ENCODE results near the gene SLC29A3. TPM values are rescaled to one million over a fixed set of nuclear protein-coding genes. Genes with fewer than 3 reads are reported as not detected.
A peak's percentile ranks its signal among the peaks of the same experiment; 100 is the strongest.
"Not testable (repeated sequence)": the region's sequence is repeated elsewhere in the genome, so short reads cannot be mapped to it uniquely, and the experiment has no call there.

The SLC29A3 gene
- total RNA-seq, 1 experiment from 2014 or later: 3.8 TPM

DNA sequence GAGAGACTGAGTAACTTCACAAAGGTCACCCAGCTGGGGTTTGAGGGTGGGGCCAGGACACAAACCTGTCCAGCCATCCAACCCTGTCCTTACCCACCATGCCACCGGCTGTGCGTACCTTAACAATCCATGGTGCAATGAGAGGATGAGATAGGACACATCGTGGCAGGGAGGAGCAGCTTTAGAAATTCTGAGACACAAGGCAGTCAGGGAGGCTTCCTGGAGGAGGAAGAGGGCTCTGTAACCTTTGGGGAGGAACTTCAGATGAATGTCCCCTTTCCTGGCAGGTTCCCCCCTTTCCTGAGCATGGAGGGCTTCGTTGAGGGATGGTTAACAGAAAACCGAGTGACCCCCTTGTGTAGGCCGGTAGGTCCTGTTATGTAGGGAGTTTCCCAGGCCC lies 35.6 kb upstream of the SLC29A3 start:
- no peak for DNase-seq (ENCODE audit: extremely low read depth, low read depth)

DNA sequence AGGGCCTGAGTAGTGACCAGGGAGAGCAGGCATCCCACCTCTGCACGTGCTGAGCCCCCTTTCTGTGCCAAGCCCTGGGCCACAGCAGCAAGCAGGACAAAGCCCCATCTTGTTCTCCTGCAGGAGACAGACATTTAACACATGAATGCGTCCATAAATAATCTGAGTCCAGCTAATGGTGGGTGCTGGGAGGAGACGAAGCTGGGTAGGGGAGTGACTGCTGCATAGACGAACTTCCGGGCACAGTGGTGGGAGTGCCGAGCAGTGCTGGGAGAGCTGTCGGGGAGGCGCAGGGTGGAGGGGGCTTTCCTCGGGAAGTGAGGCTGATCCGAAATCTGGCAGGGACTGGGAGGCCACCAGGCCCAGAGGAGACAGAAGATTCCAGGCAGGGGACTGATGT lies 35.2 kb upstream of the SLC29A3 start:
- DNase-seq (ENCODE audit: extremely low read depth, low read depth): no peak

DNA sequence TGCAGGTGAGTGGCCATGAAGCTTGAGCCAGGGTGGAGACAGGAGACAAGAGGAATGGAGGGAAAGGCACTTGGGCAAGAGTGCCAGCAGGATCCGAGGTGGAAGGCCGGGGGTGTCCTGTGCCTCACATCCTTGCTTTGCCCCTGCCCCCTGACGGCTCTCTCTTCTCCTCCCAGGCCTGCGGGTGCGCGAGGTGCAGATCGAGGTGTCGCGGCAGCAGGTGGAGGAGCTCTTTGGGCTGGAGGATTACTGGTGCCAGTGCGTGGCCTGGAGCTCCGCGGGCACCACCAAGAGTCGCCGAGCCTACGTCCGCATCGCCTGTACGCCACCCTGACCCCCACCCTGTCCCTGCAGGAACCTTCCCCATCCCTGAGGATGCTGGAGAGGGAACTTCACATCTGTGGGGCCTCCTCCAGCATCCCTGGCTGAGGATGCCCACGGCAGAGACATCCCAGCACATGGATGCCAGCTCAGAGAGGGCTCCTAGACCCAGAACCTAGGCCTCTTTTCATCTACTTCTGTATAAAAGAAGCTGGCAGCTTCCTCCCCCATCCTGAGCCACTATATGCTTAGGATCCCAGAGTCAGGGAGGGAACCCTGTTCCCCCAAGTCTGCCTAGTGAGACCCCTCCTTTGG lies 34.4 kb upstream of the SLC29A3 start:
- no peak for DNase-seq (ENCODE audit: extremely low read depth, low read depth)

DNA sequence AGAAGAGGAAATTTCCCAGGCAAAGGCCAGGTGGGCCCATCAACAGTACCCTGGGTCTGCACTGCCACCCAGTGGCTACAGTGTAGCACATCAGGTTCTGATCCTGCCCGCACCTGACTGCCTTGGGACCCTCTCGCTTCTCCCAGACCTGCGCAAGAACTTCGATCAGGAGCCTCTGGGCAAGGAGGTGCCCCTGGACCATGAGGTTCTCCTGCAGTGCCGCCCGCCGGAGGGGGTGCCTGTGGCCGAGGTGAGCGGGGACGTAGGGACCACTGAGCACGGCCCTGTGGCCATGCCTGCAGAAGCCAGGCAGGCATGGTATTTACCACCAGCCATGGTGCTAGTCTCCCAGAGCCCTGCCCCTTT lies 33.9 kb upstream of the SLC29A3 start:
- DNase-seq (ENCODE audit: extremely low read depth, low read depth): peak; percentile 42

DNA sequence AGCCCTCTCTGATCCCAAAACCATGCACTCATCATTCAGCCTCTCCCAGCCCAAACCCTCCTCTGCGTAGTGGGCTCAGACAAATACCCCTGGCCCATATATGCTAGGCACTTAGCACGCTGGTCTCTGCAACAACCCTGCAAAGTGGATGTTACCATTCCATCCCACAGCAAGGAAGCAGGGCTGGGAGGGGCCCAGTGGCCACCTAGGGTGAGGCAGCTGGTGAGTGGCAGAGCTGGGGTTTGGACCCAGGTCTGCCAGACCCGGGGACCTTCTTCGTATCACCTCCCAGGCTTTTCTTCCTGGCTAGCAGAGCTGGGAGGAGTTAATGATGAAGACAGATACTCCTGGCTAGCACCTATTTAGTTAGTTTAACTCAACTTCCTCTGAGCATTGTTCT lies 33.1 kb upstream of the SLC29A3 start:
- no peak for DNase-seq (ENCODE audit: extremely low read depth, low read depth)

DNA sequence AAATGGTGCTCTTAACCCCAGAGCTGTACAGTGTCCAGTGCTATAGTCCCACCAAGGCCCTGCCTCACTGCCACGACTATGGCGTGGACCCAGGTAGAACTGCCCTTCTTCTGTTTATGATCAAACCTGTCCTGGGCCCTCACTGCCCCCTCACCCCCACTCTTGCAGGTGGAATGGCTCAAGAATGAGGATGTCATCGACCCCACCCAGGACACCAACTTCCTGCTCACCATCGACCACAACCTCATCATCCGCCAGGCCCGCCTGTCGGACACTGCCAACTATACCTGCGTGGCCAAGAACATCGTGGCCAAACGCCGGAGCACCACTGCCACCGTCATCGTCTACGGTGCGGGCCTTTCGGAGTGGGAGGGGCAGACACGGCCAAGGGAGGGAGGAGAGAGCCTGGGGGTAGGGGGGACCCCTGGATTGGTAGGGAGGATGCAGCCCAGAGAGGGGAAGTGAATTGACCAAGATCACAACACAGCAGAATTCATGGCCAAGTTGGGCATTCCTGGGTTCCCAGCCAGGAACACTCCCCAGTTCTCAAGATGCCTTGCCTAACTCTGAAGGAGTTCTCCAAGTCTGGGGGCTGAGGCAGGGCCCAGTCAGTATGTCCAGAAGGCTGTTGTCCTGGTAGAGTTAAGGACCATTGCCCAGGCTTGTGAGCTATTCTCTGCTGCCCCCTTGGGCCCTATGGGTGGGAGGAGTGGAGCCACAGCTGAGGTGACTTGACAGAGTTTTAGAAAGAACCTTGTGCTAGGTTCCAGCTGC lies 32.4 kb upstream of the SLC29A3 start:
- DNase-seq (ENCODE audit: extremely low read depth, low read depth): no peak

DNA sequence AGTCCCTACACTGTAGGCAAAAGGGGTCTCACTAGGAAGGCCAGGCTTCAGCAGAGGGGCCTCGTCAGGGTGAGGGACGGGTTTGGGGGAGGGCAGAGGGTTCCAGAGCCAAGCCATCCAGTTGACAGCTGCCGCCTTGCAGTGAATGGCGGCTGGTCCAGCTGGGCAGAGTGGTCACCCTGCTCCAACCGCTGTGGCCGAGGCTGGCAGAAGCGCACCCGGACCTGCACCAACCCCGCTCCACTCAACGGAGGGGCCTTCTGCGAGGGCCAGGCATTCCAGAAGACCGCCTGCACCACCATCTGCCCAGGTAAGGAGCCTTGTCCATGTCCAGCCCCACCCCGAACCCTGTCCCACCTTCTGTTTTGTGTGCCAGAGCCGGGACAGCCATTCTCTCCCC lies 31.6 kb upstream of the SLC29A3 start:
- no peak for DNase-seq (ENCODE audit: extremely low read depth, low read depth)

DNA sequence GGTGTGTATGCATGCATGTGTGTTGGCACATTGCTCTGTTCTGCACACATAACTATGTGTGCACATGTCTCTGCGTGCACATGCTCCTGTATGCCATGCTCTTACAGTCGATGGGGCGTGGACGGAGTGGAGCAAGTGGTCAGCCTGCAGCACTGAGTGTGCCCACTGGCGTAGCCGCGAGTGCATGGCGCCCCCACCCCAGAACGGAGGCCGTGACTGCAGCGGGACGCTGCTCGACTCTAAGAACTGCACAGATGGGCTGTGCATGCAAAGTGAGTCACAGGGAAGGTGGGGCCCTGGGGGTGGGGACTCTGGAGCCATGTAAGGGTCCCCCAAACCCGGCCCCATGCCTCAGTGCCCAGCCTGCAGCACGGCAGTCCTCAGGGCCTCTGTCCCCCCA lies 30.6 kb upstream of the SLC29A3 start:
- no peak for DNase-seq (ENCODE audit: extremely low read depth, low read depth)

DNA sequence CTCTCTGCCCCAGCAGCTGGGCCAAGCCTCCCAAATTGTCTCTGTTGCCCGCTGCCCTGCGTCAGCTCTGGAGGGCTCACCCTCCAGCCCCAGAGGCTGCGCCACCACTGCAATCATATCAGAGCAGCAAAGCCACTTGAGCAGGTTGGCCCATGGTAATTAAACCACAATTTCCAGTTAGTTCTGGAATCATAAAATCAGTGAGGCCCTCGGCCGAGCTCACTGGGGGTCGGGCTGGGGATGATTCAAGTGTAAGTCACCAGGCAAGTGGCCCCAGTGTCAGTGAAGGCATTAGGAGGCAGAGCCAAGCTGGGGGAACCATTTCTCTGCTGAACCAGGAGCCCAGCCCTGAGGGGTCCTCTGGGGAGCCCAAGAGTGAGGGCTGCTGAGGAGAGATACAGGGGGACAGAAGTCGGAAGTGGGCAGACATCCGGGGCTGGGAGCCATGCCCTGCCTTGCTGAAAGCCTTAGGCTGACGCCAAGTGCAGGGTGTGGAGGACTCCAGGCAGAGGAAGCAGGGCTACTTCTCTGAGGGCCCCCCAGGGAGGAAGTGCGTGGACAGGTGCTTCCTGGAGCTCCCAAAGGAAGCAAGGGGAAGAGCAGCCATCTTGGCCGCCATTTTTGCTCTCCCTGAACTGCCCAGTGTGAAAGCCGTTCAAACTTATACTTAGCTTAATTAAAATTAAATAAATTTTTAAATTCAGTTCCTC lies 29.5 kb upstream of the SLC29A3 start:
- DNase-seq (ENCODE audit: extremely low read depth, low read depth): no peak

DNA sequence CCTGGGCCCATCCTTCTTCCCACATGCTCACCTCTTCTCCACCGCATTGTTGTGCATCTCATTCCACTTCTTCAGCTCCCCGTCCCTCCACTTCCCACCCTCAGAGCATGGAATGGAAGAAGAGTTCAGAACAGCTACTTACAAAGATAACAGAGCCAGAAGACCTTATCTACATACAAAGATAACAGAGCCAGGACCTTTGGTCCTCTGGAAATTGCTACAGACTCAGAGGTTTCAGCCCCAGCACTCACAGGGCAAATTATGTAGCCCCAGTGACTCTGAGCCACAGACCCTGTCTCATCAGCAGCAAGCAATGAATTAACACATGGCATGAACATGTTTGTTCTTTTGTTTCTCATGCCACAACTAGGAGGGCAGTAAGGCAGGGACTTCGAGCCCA lies 28.7 kb upstream of the SLC29A3 start:
- no peak for DNase-seq (ENCODE audit: extremely low read depth, low read depth)

DNA sequence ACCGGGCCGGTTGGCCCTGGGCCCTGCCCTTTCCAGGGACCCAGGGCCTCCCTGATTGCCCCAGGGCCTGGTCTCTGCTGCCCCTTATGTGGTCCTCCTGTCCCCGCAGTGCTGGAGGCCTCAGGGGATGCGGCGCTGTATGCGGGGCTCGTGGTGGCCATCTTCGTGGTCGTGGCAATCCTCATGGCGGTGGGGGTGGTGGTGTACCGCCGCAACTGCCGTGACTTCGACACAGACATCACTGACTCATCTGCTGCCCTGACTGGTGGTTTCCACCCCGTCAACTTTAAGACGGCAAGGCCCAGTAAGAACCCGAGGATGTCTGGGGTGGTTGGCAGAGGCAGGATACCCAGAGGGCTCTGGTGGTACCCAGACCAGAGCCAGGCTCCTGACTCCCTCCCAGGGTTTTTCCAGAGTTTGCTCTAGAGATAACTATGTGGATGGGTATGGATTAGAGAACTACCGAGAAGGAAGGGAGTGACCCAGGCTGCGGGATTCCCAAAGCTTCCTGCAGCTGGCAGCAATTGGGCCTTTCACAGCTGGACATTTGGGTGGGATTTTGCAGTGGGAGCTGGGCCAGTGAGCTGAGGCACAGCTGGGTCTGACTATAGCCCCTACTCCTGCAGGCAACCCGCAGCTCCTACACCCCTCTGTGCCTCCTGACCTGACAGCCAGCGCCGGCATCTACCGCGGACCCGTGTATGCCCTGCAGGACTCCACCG lies 28.1 kb upstream of the SLC29A3 start:
- no peak for DNase-seq (ENCODE audit: extremely low read depth, low read depth)

DNA sequence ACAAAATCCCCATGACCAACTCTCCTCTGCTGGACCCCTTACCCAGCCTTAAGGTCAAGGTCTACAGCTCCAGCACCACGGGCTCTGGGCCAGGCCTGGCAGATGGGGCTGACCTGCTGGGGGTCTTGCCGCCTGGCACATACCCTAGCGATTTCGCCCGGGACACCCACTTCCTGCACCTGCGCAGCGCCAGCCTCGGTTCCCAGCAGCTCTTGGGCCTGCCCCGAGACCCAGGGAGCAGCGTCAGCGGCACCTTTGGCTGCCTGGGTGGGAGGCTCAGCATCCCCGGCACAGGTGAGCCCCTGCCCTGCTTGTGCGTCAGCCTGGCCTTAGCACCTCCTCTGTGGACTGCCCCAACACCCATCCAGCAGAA lies 27.5 kb upstream of the SLC29A3 start:
- no peak for DNase-seq (ENCODE audit: extremely low read depth, low read depth)

DNA sequence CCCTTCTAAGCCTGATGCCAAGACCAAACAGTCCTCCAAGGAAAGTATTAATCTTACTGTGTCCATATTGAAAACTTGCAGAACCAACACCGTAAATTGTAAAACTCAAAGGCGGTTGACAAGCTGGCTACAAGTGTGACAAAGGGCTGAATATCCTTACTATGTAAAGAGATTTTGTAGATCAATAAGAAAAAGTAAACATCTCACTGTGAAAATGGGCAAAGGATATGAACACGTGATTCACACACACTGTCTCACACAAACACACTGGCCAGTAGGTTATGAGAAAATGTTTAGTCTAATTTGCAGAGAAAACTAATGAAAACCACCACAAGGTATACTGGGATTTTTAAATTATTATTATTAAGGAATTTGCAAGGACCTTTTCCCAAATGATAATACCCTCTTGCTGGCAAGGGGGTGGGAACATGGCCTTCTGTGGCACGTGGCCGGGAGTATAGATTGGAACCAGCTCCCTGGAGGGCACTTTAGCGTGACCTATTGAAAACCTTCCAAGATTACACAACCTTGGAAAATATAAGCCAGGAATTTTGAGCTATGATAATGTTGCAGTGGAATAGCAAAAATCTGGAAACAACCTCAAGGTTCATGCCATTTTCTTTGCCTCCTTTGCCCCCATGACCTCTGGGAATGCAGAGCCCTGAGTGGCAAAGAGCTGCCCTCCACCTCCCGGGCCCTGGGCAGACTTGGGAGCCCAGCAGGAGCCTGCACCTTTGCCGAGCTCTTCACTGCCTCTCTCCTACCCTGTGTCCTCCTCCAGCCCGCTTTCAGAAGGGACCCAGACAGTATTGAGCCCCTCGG lies 26.2 kb upstream of the SLC29A3 start:
- no peak for DNase-seq (ENCODE audit: extremely low read depth, low read depth)

DNA sequence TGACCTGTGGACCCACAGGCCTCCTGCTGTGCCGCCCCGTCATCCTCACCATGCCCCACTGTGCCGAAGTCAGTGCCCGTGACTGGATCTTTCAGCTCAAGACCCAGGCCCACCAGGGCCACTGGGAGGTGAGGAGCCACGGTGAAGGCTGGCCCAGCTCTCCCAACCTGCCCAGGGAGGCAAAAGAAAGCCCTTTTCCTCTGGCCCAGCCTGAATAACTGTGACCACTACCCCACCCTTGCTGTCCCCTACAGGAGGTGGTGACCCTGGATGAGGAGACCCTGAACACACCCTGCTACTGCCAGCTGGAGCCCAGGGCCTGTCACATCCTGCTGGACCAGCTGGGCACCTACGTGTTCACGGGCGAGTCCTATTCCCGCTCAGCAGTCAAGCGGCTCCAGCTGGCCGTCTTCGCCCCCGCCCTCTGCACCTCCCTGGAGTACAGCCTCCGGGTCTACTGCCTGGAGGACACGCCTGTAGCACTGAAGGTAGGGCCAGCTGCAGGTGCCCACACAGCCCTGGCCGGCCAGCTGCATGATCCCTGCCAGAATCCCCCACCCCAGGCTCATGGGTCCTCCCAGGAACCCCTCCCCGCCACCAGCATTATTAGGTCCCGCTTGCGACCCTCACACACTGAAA lies 25.5 kb upstream of the SLC29A3 start:
- DNase-seq (ENCODE audit: extremely low read depth, low read depth): no peak

DNA sequence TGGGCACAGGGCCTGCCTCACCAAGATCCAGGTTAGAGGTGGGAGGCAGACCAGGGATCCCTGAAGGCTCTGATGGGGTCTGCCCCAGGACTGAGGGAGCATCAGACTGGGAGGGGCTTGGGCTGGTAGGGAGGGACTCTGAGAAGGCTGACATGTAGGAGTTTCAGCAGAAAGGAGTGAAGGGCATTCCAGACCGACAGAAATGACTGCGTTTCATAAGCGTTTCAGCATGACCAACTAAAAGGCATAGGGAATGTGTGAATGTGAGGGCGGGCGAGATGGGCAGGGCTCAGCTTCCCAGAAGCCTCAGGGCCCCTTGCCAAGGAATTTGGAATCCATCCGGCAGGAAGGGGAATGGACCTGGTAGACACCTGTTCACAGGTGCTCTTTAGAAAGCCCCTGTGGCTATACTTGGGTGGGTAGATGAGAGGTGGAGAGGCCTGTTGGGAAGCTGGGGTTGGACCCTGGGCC lies 24.9 kb upstream of the SLC29A3 start:
- DNase-seq (ENCODE audit: extremely low read depth, low read depth): no peak

DNA sequence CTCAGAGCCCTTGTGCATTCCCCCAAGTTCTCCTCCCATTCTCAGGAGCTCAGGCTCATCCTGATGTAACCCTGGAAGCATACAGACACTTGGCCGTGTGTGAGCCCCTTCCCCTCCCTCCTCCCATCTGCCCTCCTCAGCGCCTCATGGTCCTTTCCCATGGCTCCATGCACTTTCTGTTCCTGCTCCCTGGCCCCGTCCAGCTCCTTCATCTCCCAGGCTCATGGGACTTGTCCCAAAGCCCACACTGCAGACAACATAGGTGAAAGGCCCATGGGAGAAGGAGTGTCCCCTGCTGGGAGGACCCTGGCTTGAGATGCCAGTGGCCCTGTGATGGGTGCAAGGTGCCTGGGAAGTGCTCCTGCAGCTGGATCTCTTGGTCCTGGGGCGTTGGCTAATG lies 24.2 kb upstream of the SLC29A3 start:
- no peak for DNase-seq (ENCODE audit: extremely low read depth, low read depth)

DNA sequence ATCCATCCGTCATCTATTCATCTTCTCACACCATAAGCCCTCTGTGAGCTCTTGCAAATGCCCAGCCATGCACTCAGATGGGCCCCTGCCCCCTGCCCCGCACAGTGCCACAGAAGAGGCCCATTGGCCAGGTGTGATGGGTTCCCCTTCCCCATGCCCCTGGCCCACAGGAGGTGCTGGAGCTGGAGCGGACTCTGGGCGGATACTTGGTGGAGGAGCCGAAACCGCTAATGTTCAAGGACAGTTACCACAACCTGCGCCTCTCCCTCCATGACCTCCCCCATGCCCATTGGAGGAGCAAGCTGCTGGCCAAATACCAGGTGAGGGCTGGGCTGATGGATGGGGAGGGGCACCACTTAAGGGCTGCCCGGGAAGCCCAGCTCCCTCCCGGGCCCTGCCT lies 23.4 kb upstream of the SLC29A3 start:
- DNase-seq (ENCODE audit: extremely low read depth, low read depth): no peak

DNA sequence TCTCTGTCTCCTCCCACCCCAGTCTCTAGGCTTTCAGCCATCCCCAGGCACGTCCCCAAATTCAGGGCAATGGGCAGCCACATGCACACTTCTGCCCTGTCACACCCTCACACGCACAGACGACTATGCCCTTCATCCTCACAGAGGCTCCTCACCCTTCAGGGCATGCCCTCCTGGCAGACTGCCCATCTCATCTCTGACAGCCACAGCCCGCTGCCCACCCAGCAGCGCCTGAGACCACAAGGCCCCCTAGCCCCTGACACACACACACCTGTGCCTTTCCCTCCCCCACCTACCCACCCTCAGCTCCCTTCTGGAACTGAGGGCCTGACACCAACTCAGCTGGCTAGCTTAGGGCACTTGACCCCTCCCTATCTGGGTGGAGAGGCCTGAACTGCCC lies 23.0 kb upstream of the SLC29A3 start:
- no peak for DNase-seq (ENCODE audit: extremely low read depth, low read depth)

DNA sequence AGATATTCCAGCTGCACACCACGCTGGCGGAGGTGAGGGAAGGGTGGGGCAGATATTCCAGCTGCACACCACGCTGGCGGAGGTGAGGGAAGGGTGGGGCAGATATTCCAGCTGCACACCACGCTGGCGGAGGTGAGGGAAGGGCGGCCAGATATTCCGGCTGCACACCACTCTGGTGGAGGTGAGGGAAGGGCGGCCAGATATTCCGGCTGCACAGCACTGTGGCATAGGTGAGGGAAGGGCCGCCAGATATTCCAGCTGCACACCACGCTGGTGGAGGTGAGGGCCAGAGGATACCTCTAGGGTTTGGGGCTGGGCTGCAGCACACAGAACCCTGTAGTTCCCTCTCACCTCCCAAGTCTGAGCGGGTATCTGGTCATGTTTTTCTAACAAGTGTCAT lies 22.2 kb upstream of the SLC29A3 start:
- not testable (repeated sequence) for DNase-seq (ENCODE audit: extremely low read depth, low read depth)

DNA sequence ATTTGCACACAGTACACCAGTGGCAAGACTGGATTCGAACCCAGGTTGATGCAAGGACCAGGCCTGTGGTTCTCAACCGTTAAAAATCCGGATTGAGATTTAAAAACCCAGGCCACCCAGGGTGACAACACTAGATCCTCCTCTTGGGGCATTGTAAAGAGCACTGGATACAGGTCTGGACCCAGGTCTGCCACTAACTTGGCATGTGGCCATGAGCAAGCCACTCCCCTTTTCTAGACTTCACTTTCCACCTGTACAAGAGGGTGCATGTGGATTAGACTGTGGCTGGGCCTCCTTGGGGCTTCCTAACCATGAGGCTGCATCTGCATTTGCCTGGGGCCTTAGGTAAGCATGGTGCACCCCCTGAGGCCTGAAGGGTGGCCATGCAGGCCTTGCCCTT lies 21.7 kb upstream of the SLC29A3 start:
- DNase-seq (ENCODE audit: extremely low read depth, low read depth): no peak
